ENCODE measurements around the gene BORCS6.
A peak's percentile ranks its signal among the peaks of the same experiment; 100 is the strongest.

The BORCS6 gene

GRCh38 chr17:8227238-8227581 is 37.2 kb upstream of the BORCS6 start:
- Histone ChIP-seq H3K27me3 (replicated peaks in 2 of 5; ENCODE audit: control insufficient read depth in 4 of 5, insufficient read depth in 5 of 5, low read length in 4 of 5) (no peaks in the 10 kb centered on the region), H3K36me3 (ENCODE audit: control insufficient read depth in 4 of 4, insufficient read depth in 4 of 4, low read length in 3 of 4) (peaks cover 16 to 52% (median 44%) of the 10 kb centered on the region in 4 experiments), H3K4me3 (ENCODE audit: control insufficient read depth in 1 of 7, extremely low read depth in 1 of 7, insufficient read depth in 4 of 7, low read depth in 2 of 7, low read length in 6 of 7) (peak overlapping the region in 5 of 7 experiments; percentile 62 to 87 (median 66)), H3K9me3 (ENCODE audit: control extremely low read depth in 1 of 5, control insufficient read depth in 4 of 5, insufficient read depth in 2 of 5, low read depth in 1 of 5, low read length in 4 of 5) (no peaks in the 10 kb centered on the region), H3K27ac (ENCODE audit: insufficient read depth in 1 of 2, low read depth in 1 of 2, low read length in 2 of 2, poor library complexity in 1 of 2, severe bottlenecking in 2 of 2) (peak overlapping the region in 1 of 2 experiments; percentile 3), H3K4me1 (ENCODE audit: control extremely low read depth in 1 of 4, control insufficient read depth in 4 of 4, insufficient read depth in 4 of 4, low read length in 3 of 4) (peaks cover 2 to 30% (median 19%) of the 10 kb centered on the region in 4 experiments)
- WGBS (ENCODE audit: insufficient coverage), result 83% methylated on average over 4 of the region's 4 CpGs
- no peak for DNase-seq
- CTCF ChIA-PET, result interaction anchor here (1.3 to 2.0 kb wide), 3 partner anchors 16 to 73 kb away, joined by 3 to 5 read pairs (median 3); no protein-coding TSS in a partner anchor
- POLR2A ChIA-PET, result interaction anchor here (0.6 kb wide), 3 partner anchors 21 to 73 kb away, joined by 4 to 5 read pairs (median 4); partner anchors contain the start of gene CTC1

GRCh38 chr17:8226536-8227237 is 36.7 kb upstream of the BORCS6 start:
- ChIA-PET POLR2A (interaction anchor here (0.6 kb wide), 5 partner anchors 9 to 73 kb away, joined by 3 to 5 read pairs (median 4); partner anchors contain the start of gene CTC1), CTCF (interaction anchor here (1.0 to 2.0 kb wide), 4 partner anchors 16 to 150 kb away, joined by 3 to 5 read pairs (median 3); no protein-coding TSS in a partner anchor)
- Histone ChIP-seq H3K36me3 (ENCODE audit: control insufficient read depth in 4 of 4, insufficient read depth in 4 of 4, low read length in 3 of 4) (peaks cover 14 to 47% (median 39%) of the 10 kb centered on the region in 4 experiments), H3K4me3 (ENCODE audit: control insufficient read depth in 1 of 7, extremely low read depth in 1 of 7, insufficient read depth in 4 of 7, low read depth in 2 of 7, low read length in 6 of 7) (peak overlapping the region in 6 of 7 experiments; percentile 54 to 87 (median 64)), H3K4me1 (ENCODE audit: control extremely low read depth in 1 of 4, control insufficient read depth in 4 of 4, insufficient read depth in 4 of 4, low read length in 3 of 4) (peaks cover 2 to 34% (median 23%) of the 10 kb centered on the region in 4 experiments), H3K9me3 (ENCODE audit: control extremely low read depth in 1 of 5, control insufficient read depth in 4 of 5, insufficient read depth in 2 of 5, low read depth in 1 of 5, low read length in 4 of 5) (no peaks in the 10 kb centered on the region), H3K27me3 (replicated peaks in 2 of 5; ENCODE audit: control insufficient read depth in 4 of 5, insufficient read depth in 5 of 5, low read length in 4 of 5) (no peaks in the 10 kb centered on the region), H3K27ac (ENCODE audit: insufficient read depth in 1 of 2, low read depth in 1 of 2, low read length in 2 of 2, poor library complexity in 1 of 2, severe bottlenecking in 2 of 2) (peak overlapping the region in 1 of 2 experiments; percentile 80)
- WGBS (ENCODE audit: insufficient coverage), result 7% methylated on average over 22 of the region's 32 CpGs
- DNase-seq, result peak; percentile 82 to 94 (median 92)

GRCh38 chr17:8225813-8226535 is 36.0 kb upstream of the BORCS6 start:
- H3K36me3 ChIP-seq (ENCODE audit: control insufficient read depth in 4 of 4, insufficient read depth in 4 of 4, low read length in 3 of 4), result peaks cover 11 to 40% (median 33%) of the 10 kb centered on the region in 4 experiments
- CTCF ChIA-PET, result interaction anchor here (1.0 to 5.3 kb wide), 4 partner anchors 21 to 149 kb away, joined by 3 to 55 read pairs (median 4); partner anchors contain the start of genes CTC1 and PFAS
- WGBS (ENCODE audit: insufficient coverage), result 74% methylated on average over 12 of the region's 20 CpGs
- POLR2A ChIA-PET, result interaction anchor here (0.8 to 0.9 kb wide), 2 partner anchors 18 to 21 kb away, joined by 3 read pairs; partner anchors contain the start of gene CTC1
- peak overlapping the region in 1 of 2 experiments; percentile 80 for H3K27ac ChIP-seq (ENCODE audit: insufficient read depth in 1 of 2, low read depth in 1 of 2, low read length in 2 of 2, poor library complexity in 1 of 2, severe bottlenecking in 2 of 2)
- DNase-seq, result peak in 2 of 3 donors; percentile 46 to 56
- peak overlapping the region in 5 of 7 experiments; percentile 54 to 87 (median 66) for H3K4me3 ChIP-seq (ENCODE audit: control insufficient read depth in 1 of 7, extremely low read depth in 1 of 7, insufficient read depth in 4 of 7, low read depth in 2 of 7, low read length in 6 of 7)
- no peaks in the 10 kb centered on the region for H3K27me3 ChIP-seq (replicated peaks in 2 of 5; ENCODE audit: control insufficient read depth in 4 of 5, insufficient read depth in 5 of 5, low read length in 4 of 5)
- no peaks in the 10 kb centered on the region for H3K9me3 ChIP-seq (ENCODE audit: control extremely low read depth in 1 of 5, control insufficient read depth in 4 of 5, insufficient read depth in 2 of 5, low read depth in 1 of 5, low read length in 4 of 5)
- peaks cover 2 to 36% (median 26%) of the 10 kb centered on the region in 4 experiments for H3K4me1 ChIP-seq (ENCODE audit: control extremely low read depth in 1 of 4, control insufficient read depth in 4 of 4, insufficient read depth in 4 of 4, low read length in 3 of 4)

- WGBS (ENCODE audit: insufficient coverage), result 95% methylated on average over 22 of the region's 26 CpGs
- DNase-seq, result no peak
- POLR2A ChIA-PET, result interaction anchor here (0.8 to 3.6 kb wide), 3 partner anchors 19 to 52 kb away, joined by 3 to 12 read pairs (median 3); partner anchors contain the start of gene CTC1
- CTCF ChIA-PET, result interaction anchor here (0.9 to 5.3 kb wide), 6 partner anchors 22 to 149 kb away, joined by 3 to 55 read pairs (median 4); partner anchors contain the start of genes CTC1, PFAS and SLC25A35
- no peak overlapping the region for H3K4me3 ChIP-seq (ENCODE audit: control insufficient read depth in 1 of 7, extremely low read depth in 1 of 7, insufficient read depth in 4 of 7, low read depth in 2 of 7, low read length in 6 of 7)
- no peak overlapping the region for H3K27ac ChIP-seq (ENCODE audit: insufficient read depth in 1 of 2, low read depth in 1 of 2, low read length in 2 of 2, poor library complexity in 1 of 2, severe bottlenecking in 2 of 2)
- H3K36me3 ChIP-seq (ENCODE audit: control insufficient read depth in 4 of 4, insufficient read depth in 4 of 4, low read length in 3 of 4), result peaks cover 9 to 32% (median 26%) of the 10 kb centered on the region in 4 experiments
- H3K4me1 ChIP-seq (ENCODE audit: control extremely low read depth in 1 of 4, control insufficient read depth in 4 of 4, insufficient read depth in 4 of 4, low read length in 3 of 4), result peaks cover 2 to 39% (median 30%) of the 10 kb centered on the region in 4 experiments
- no peaks in the 10 kb centered on the region for H3K27me3 ChIP-seq (replicated peaks in 2 of 5; ENCODE audit: control insufficient read depth in 4 of 5, insufficient read depth in 5 of 5, low read length in 4 of 5)
- H3K9me3 ChIP-seq (ENCODE audit: control extremely low read depth in 1 of 5, control insufficient read depth in 4 of 5, insufficient read depth in 2 of 5, low read depth in 1 of 5, low read length in 4 of 5), result no peaks in the 10 kb centered on the region
Measured at GRCh38 chr17:8224891-8225812, 35.2 kb upstream of the BORCS6 start.

- DNase-seq, result peak; percentile 74 to 81 (median 81)
- peak overlapping the region; percentile 87 to 98 for H3K27ac ChIP-seq (ENCODE audit: insufficient read depth in 1 of 2, low read depth in 1 of 2, low read length in 2 of 2, poor library complexity in 1 of 2, severe bottlenecking in 2 of 2)
- no peaks in the 10 kb centered on the region for H3K9me3 ChIP-seq (ENCODE audit: control extremely low read depth in 1 of 5, control insufficient read depth in 4 of 5, insufficient read depth in 2 of 5, low read depth in 1 of 5, low read length in 4 of 5)
- H3K4me3 ChIP-seq (ENCODE audit: control insufficient read depth in 1 of 7, extremely low read depth in 1 of 7, insufficient read depth in 4 of 7, low read depth in 2 of 7, low read length in 6 of 7), result peak overlapping the region; percentile 53 to 98 (median 86)
- WGBS (ENCODE audit: insufficient coverage), result 28% methylated on average over 23 of the region's 27 CpGs
- H3K27me3 ChIP-seq (replicated peaks in 2 of 5; ENCODE audit: control insufficient read depth in 4 of 5, insufficient read depth in 5 of 5, low read length in 4 of 5), result no peaks in the 10 kb centered on the region
- CTCF ChIA-PET, result interaction anchor here (0.8 to 5.3 kb wide), 12 partner anchors 13 to 85 kb away, joined by 3 to 55 read pairs (median 4); partner anchors contain the start of genes AURKB, CTC1, PFAS and SLC25A35
- POLR2A ChIA-PET, result interaction anchor here (0.5 to 3.7 kb wide), 8 partner anchors 13 to 157 kb away, joined by 3 to 56 read pairs (median 6); partner anchors contain the start of genes AURKB, BORCS6, CTC1 and TMEM107
- H3K4me1 ChIP-seq (ENCODE audit: control extremely low read depth in 1 of 4, control insufficient read depth in 4 of 4, insufficient read depth in 4 of 4, low read length in 3 of 4), result peaks cover 2 to 39% (median 30%) of the 10 kb centered on the region in 4 experiments
- H3K36me3 ChIP-seq (ENCODE audit: control insufficient read depth in 4 of 4, insufficient read depth in 4 of 4, low read length in 3 of 4), result peaks cover under 1 to 16% (median 12%) of the 10 kb centered on the region in 4 experiments
Measured at GRCh38 chr17:8223356-8224126, 33.6 kb upstream of the BORCS6 start.
